GM04504 (cell line): ENCODE results near the gene OCA2.

Experiments
- DNase-seq: peaks from one replicate; pipeline ENCODE4 v3.0.0-alpha.2; 2012; ENCODE audit warnings: low read depth

OCA2 gene

DNA sequence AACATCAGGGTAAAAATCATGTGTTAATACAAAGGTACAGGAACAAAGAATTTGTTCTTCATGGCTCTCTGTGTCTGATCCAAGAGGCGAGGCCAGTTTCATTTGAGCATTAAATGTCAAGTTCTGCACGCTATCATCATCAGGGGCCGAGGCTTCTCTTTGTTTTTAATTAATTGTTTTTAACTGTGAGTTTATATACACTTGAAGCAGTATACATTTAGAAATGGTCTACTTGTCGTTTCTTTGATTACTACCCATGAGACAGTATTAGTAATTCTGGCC lies 21.2 kb upstream of the OCA2 start:
- DNase-seq: no peak

DNA sequence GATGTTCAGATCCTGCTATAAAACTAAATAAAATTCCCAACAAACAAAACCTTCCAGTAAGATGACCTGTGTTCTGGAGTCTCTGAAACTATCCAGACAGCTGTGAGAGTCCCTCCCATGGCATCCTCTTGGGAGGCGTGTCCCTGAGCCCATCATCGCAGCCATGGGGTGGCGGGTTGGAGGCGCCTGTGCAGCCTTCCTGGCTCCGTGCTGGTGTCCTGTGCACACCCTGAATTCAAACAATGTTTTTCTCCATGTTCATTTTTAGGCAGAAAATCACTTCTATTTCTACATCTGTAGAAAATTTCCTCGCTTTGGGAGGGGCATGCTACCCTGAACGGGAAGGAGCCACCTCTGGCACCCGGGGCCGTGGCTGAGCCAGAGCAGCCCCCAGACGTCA lies 19.4 kb upstream of the OCA2 start:
- no peak for DNase-seq

DNA sequence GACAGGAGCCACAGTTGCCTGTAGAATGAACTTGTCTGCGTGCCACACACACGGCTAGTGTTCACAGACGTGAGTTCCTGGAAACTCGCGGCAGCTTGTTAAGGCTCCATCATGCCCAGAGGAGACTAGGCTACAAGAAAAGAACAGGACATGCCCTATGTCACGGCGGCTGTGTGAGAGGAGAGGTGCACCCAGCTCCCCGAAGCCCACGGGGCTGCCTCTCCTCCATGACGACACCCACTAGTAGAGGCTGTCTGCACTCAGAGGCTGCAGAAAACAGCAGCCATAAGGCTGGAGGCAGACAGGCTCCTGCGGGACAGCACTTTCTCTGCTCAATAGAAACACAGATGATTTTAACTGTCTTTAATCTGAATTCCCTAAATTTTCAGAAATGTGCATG lies 19.0 kb upstream of the OCA2 start:
- DNase-seq: no peak

DNA sequence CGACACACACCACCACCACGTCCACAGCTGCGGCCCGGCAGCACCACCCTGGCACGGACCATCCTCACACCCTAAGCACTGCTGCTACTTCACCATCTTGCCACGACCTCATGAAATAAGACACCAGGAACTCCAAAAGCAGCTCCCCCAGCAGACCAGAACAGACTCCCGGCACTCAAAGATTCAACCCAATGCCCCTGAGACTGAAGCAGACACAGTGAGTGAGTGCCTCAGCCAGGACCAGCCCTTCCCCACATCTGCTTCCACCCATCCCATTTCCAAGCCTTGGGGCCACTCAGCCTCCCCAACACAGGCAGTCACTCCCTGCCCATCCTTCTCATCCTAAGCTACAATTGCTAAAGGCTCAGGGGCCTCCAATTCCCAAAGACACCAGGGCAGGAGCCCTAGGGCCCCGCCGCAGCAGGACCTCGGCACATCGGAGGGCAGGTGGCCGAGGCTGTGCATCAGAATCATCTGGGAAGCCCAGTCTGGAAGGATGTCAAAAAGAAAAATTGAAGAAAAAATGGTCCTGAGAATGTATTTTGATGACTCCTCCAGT lies 18.4 kb upstream of the OCA2 start:
- DNase-seq: no peak

DNA sequence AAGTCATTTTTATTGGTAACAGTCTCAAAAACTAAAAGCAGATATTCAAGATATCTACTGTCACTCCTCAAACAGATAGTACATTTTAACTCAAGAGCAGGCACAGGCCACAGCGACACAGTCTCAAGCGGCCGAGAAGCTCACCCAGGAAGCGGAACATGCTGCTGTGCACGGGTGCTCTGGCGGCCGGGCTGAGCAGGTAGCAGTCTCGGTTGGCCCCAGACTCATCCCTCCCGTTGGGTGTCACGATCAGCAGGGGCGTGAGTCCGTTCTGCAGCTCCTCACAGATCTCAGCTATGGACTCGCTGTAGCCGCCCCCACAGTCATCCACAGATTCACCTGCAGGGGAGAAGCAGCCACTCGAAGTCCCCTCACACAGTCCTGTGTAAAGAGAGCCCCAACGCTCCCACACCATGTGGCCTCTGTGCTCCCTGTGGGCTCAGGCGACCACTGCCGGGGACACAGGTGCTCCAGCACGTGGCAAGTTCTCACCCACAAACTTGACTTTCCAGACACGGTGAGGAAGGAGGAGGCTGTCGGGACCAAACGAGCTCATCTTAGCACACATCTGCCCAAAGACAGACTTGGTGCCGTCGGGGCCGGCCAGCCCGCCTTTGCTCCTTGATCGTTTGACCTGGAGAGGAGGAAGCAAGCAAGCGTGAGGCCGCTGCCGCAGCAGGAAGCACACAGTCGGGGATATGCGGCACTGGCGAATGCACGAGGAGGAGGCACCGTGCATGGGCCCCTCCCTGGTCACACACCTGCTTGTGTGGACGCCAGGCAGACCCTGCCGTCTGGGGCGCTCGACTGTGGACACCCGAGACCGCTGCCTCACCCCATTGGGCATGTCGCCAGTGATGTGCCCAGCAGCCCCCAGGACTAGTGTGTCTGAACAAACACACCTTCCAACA lies 17.7 kb upstream of the OCA2 start:
- DNase-seq: no peak

DNA sequence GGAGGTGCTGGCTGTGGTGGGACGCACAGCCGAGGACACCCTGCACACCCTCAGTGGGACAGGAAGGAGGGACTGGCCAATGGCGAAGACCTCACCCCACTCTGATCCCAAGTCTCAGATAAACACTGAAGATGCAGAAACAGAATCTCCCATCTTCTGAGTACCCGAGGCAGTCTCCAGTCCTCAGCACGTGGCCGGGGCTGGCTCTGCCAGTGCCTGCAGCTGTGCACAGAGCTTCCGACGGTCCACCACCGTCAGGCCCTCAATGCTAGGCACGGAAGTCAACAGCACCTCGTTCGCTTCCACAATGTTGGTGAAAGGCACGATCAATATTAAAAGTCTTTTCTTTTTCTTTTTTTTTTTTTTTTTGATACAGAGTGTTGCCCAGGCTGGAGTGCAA lies 16.8 kb upstream of the OCA2 start:
- DNase-seq: no peak

DNA sequence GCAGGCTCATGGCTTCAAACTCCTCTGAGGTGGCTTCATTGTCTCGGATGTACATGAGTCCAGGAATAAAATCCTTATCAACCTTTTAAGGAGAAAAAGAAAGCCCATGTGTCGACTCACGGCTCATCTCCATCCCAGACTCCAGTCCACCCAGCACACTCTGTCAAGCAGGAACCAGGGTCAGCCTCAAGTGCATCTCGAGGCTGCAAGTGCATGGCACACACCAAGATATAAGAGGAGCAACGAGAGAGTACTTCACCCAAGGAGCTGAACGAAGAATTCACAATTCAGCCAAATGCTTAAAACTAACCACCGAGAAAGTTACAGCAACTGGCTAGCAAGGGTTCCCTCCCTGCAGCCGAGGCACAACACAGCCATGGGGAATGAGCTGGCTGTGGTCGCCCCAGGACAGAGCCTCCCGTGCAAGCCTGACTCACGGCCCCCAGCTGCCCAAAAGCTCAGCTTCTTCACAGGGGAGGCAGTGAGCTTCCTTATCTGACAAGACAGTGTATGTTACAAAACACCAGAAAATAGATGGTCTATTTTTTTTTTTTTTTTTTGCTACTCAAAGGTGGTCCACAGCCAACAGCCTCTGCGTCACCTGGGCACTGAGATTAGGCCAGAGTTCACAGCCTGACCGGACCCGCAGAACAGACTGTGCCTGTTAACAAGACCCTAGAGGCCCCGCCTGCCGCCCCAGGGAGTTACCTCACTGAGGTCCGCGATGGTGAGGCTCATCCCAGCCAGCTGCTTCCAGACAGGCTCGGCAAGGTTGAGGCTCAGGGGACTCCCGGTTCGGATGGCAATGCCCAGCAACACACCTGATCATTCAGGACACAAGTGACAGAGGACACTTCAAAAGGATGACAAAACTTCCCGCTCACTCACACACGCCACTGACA lies 15.9 kb upstream of the OCA2 start:
- no peak for DNase-seq

DNA sequence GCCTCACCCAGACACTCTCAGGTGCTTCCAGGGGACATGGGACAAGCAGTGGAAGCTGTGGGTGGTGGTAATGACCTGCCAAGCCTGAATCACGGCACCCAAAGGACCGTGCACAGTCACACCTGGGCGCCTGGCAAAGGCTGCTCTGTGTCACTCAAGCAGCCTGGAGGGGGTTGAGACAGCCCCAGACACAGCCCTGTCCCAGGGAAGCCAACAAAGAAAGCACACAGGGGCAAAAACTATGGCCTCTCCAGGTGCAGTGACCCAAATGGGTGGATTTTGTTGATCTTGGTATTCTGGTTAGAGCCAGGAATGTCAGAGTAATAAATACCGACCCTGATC lies 15.0 kb upstream of the OCA2 start:
- DNase-seq: no peak

DNA sequence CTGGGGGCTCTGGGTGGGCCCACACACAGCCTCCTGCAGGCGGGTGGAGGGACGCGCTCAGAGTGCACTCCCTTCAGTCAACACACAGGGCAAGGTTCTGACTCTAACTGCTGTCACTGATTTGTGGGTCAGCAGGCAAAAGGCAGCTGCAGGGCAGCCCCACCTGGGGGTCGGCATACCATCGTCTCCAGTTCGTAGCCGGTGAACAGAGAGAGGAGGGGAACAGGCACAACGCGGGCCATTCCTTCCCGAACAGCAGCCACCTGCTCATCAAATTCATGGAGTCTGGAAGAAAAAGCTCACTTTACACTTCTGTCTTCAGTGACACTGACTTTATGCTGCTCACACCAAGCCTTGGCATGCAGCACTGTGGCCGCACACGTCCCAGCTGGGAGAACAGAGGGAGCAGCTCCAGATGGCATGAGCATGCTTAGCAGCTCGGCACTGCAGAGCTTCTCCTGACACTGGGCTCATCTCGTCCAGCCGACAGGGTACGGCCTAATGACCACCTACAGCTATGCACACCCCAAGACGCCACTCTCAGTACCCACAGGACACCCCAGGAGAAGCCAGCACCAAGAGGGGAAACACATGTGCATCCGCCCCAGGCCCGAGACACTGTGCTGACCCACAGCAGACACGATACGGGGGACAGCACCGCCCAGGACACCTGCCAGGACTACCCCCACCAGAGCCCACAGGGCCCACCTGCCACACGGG lies 14.4 kb upstream of the OCA2 start:
- DNase-seq: no peak

DNA sequence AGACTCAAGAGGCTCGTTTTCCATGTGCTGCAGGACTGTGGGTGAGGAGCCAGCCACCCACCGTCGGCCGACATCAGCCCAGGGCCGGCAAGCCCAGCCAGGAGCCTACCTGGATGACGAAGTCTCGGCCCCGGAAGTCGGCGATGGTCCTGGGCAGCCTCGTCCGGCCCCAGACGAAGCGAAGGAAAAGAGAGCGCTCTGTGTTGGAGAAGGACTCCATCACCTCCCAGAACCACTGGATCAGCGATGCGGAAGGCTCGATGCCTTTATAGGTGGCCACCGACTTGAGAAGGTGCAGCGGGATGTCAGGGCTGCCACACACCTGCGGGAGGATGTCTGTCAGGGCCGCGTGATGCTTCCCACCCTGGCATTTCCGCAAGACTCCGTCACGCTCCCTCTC lies 13.8 kb upstream of the OCA2 start:
- no peak for DNase-seq

DNA sequence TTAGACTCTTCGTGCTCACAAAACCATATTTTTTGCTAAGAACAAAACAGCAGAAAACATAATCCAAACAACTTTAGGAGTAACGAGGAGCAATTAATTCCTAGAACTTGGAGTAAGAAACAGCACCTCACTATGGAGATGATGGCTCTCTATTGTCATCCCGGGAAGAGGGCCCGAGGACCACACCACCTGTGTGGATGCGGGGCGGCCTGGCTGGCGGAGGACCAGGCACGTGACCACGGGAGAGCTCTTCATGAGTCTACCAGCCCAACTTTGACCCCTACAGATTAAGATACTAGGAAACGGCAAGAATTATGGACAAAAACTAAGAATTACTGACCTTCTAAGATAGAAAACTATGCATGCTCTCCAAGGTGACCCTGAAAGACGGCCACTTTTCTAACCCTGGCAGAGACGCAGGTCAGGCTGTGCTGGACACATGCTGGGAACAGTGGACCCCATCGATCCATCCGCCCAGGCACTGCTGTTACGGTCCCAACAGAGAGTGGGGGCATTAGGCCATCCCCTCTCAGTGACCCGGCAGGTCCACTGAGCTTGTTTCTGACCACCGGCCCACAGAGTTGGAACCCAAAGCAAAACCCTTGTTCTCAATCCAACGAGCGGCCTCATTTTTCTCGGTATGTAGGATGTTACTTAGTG lies 13.1 kb upstream of the OCA2 start:
- no peak for DNase-seq

DNA sequence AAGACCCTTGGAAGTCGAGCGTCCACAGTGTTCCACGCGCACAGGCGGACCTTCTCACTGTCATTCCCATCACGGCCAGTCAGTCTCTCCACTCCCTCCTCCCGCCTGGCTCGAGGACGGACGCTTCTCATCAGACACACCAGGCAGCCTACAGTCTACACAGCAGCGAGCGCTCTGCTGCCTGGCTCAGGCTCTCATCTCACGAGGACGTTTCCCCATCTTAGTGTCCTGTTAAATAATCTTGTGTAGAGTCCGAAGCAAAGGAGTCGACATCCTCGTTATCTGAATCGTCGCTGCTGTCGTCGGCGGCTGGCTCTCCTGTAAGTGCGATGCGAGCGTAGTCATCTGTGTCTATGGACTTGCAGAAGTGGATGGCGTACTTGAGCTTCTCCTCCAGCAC lies 12.4 kb upstream of the OCA2 start:
- DNase-seq: no peak

DNA sequence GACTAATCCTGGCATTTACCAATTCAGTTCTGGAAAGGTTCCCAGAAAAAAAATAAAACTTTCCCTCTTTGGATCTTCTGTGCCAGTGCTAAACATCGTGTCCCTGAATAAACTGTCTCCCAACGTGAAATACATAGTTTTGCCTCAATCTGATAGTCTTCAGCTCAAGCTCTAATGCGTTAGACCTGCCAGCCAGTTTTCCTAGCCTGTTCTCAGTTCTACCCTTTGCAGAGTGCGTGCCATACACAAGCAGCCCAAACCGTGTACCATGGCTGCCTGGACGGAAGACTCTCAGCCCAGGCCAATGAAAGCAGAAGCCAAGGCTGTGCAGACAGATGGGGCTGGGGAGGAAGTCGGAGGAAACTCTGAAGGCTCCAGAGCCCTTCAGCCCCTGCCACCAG lies 11.4 kb upstream of the OCA2 start:
- no peak for DNase-seq

DNA sequence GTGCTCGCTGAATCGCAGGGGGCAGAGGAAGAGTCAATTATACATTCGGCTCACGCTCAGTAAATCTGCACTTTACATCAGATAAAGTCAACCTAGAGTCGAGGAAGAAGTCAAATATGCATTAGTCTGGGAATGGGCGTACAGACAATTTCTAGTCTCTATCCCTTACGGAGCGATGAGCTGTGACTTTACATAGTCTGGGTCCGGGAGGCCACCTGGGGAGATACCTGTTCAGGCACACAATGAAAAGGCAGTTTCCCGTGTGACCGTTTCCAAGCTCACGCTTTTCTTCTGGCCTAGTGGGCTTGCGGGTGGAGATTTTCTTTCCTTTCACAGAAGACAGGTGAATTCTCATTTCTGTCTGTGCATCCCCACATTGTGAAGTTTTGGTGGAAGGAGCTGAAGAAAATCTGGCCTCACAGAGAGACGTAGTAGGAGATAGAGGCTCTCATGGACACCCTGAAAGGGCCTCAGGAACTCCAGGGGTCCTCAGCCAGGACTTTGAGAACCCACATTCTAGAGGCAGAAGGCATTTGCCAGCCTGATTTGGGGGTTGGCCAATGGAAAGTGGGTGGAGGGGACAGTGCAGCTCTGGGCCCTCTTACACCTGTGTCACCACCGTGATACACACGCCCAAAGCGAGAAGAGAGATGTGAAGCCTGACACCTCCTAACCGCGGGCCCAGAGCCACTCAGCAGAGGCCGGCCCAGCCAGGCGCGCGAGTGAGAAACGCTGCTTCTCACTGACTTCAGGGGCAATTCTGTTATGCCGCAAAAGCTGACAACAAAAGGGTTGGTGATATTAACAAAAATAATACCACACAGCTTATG lies 10.7 kb upstream of the OCA2 start:
- no peak for DNase-seq

DNA sequence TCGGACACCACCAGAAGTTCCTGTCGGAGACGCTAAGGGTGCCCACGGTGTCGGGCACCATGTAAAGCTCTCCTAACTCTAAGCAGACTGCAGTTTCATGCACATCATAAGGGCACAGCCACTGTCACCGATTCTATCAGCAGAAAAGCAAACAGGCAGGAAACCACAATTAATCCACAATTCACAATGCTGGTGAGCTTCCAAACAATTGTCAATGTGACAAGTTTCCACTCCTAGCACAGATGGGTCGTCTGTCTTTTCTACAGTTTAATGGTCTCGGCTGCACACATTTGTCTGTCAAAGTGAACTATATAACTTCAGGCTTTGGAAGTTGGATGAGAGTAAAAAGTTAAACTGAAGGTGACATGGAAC lies 8.8 kb upstream of the OCA2 start:
- no peak for DNase-seq

DNA sequence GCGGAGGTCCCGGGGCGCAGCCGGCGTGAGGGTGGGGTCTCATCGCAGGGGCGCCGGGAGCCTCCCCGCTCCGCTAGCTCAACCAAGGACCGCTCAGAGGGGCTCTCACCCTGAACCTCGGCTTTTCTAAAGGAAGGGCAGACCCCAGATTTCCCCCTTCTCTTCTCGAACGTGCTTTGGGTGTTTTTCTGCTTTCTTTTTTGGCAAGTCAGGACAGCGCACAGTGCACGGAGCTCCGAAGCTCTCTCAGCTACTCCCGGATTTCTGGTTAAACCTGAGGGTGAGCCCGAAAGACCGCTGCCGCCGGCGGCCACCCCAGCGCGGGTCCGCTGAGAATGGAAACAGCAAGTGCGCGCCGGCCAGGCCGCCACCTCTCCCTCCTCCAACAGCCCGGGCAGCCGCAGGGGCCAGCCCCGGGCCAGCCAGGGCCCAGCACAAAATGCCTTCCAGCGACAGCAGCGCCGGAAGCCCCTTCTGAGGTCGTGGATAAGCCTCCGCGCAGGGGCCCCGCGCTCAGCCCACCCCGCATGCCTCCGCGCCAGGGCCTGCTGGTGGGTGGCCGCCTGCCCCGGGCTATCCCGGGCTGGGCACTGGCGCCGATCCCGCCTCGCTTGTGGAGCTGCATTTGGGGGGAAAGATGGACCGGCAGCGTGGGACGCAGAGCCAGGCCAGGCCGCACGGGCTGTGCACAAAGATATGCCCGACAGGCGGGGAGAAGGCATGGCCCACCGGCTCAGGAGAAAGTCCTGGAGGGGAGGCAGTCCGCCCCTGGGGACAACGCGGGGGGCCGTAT lies 8.2 kb upstream of the OCA2 start:
- no peak for DNase-seq

DNA sequence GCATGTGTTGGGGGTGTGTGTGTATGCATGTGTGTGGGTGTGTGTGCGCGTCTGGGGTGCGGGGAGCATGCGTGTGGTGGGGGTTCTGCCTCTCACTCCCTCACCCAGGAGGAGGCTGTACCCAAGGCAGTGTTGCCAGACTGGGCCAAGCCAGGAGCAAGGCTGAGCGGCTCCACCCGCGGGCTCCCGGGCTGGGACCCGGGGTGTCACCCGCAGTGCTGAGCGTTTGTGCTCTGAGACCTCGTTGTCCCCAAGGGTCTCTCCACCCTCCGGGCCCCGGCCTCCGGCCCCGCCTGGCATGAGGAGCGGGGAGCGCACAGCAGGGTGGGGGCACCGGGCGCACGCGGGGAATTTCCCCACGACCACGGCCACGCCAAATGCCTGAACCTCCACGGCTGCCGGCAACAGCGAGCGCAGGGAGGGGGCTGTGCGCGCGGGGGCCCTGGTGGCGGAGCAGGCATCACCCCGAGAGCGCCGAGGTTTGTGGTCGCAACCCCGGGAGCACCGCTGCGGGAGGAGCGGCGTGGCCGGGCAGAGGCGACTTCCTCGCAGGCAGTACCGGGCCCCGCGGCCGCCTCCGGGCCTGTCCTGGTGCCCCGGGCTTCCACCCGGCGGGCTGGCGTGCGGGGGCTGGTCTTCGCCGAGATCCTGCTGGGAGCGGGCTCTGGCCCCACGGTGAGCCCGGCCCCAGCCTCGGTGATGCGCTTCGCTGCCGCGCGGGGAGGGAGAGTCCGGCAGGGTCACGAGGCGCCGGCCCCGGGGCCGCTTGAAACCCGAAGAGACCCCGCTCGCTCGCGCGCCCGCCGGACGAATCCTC lies 7.4 kb upstream of the OCA2 start:
- no peak for DNase-seq

DNA sequence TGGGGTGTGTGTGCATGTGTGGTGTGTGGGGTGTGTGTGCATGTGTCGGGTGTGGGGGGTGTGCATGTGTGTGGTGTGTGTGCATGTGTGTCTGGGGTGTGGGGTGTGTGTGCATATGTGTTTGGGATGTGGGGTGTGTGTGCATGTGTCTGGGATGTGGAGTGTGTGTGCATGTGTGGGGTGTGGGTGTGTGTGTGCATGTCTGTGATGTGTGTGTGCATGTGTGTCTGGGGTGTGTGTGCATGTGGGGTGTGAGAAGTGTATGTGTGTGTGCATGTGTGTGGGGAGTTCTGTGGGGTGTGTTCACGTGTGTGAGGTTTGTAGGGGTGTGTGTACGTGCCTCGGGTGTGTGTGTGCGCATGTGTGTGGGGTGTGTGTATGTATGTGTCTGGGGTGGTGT lies 6.7 kb upstream of the OCA2 start:
- DNase-seq: no peak

DNA sequence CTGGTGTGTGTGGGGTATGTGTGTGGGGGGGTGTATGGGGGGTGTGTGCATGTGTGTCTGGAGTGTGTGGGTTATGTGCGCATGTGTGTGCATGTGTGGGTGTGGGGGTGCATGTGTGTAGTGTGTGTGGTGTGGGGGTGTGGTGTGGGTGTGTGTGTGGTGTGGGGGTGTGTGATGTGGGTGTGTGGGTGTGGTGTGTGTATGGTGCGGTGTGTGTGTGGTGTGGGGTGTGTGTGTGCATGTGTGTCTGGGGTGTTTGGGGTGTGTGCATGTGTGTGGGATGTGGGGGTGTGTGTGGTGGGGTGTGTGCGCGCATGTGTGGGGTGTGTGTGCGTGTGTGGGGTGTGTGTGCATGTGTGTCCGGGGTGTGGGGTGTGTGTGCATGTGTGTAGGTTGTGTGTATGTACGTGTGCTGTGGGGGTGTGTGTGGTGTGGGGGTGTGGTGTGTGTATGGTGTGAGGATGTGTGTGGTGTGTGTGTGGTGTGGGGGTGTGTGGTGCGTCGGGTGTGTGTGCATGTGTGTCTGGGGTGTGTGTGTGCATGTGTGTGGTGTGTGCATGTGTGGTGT lies 6.2 kb upstream of the OCA2 start:
- DNase-seq: no peak
